Glomerular visceral epithelial cell (primary cell): ENCODE data around the gene SPRED3.

ENCODE experiments used
- DNase-seq: peaks from one replicate; pipeline ENCODE4 v3.0.0-alpha.2; 2016; ENCODE audit errors: extremely low spot score

The SPRED3 gene

DNA sequence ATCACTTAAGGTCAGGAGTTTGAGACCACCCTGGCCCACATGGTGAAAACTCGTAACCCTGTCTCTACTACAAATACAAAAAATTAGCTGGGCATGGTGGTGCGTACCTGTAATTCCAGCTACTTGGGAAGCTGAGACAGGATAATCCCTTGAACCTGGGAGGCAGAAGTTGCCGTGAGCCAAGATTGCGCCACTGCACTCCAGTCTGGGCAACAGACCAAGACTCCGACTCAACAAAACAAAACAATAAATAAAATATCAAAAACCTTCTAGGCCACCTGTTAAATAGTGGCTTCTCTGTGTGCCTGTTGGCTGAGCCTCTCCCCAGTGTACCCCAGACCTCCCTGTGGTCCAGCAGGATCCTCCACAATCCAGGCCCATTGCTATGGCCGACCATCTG lies 17.4 kb upstream of the SPRED3 start:
- no peak for DNase-seq

DNA sequence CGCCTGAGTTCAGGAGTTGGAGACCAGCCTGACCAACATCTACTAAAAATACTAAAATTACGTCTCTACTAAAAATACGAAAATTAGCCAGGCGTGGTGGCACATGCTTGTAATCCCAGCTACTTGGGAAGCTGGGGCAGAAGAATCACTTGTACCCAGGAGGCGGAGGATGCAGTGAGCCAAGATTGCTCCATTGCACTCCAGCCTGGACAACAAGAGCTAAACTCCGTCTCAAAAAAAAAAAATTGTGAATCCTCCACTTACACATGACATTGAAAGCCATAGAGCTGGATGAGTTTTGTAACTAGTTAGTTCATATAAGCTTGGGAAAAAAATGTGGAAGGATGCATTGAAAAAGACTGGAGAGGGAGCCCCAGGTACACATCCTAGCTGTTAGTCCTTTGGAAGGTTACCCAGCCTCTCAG lies 14.6 kb upstream of the SPRED3 start:
- DNase-seq, result no peak

DNA sequence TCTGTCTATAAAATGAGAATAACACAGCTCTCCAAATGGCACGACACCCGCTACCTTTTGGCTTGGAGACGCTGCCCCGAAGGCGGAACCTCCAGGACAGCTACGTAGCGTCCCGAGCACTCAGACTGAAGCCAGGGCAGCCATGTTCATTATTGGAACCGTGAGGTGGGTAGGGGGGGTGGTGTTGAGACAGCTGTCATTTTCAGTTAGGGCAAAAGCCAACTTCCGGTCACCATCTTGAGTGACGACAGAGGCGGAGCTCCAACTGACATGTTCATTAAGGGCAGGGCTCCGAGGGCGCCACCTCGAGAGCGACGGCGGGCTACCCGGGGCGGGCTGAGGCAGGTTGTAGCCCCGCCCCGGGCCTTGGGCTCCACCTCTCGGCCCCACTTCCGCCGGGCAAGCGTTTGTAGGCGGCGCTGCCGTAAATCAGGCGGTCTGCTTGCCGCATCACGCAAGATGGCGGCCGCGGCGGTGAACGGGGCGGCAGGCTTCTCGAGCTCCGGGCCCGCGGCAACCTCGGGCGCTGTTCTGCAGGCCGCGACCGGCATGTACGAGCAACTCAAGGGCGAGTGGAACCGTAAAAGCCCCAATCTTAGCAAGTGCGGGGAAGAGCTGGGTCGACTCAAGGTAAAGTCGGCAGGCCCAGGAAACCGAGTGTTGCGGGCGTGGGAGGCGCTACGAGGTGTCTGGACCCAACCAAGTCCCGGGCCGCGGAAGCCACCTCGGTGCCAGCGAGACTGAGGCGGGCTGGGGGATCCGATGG lies 14.0 kb upstream of the SPRED3 start, which contains the start of gene PSMD8:
Gene PSMD8, plus strand, starts transcription at position 240 of the 766 bp plus-strand sequence. Its CDS starts 31 bp downstream, at position 271.
- DNase-seq, result peak; percentile 99

DNA sequence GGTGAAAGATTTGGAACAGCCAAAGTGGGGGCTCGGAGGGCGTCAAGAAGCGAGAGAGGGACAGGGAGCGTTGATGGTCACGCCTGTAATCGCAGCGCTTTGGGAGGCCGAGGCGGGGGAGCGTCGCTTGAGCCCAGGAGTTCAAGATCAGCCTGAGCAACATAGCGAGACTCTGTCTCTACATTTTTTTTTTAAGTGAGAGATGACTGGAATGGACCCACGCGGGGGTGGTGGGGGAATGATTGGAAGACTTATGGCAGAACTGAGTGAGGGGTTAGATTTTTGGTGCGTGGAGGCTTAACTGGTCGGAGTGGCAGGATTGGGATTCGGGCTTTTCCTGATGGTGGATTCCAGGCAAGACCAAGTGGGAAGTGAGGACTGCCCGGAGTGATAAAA lies 13.4 kb upstream of the SPRED3 start:
- no peak for DNase-seq

DNA sequence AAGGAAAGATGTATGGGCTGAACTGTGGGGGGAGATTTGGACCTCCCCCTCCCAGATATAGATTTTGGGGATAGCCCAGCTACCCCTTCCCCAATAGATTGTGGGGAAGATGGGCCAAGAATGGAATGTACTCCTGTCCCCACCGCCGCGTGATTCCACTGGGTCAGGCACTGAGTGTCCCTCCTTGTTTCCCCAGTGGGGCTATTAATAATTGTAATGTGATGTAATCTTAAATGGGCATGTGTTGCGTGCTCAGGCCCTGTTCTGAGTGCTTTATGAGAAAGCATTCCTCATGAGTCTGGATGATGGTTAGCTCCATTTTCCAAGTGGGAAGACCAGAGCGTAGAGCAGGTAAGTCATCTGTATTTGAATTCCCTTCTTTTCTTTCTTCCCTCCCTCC lies 12.7 kb upstream of the SPRED3 start:
- DNase-seq, result peak; percentile 34

DNA sequence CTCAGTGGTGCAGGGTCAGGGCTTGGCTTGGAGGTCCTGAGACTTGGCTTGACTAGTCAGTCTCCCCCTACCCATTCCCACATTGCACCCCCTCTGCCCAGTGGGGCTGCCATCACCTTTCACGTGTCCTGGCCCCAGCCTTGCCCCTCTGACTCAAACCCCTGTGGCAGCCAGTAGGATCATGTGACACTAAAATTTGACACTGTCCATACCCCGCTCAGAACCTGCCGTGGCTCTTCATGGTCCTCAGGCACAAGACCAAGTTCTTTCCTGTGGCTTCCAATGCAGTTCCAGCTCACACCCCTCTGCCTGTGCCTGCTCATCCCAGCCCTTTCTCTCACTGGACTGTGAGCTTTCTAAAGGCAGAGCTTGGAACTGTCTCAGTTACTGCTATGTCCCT lies 11.9 kb upstream of the SPRED3 start:
- no peak for DNase-seq

DNA sequence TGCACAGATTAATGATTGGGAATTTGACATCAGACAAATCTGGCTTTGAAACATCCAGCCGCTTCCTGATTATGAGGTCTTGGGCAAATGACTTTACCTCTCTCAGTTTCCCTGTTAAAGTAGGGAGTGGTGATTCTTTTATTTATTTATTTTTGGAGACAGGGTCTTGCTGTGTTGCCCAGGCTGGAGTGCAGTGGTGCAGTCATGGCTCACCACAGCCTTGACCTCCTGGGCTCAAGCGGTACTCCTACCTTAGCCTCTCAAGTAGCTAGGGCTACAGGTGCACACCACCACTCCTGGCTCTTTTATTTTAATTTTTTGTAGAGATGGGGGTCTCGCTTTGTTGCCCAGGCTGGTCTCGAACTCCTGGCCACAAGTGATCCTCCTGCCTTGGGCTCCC lies 11.4 kb upstream of the SPRED3 start:
- DNase-seq, result no peak

DNA sequence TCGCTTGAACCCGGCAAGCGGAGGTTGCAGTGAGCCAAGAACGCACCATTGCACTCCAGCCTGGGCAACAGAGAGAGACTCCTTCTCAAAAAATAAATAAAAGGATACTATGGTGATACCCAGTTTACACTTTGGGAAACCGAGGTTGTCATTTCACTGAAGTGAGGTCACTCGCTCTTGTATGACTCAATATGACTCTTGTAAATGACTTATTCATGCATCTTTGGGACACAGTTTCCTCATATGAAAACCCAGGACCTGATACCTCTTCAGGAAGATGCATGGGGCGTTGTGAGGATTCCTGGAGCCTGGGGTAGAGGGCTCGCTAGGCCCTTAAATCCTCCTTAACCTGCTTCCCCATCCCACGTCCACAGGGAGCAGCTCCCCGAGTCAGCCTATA lies 9.6 kb upstream of the SPRED3 start:
- DNase-seq, result no peak

DNA sequence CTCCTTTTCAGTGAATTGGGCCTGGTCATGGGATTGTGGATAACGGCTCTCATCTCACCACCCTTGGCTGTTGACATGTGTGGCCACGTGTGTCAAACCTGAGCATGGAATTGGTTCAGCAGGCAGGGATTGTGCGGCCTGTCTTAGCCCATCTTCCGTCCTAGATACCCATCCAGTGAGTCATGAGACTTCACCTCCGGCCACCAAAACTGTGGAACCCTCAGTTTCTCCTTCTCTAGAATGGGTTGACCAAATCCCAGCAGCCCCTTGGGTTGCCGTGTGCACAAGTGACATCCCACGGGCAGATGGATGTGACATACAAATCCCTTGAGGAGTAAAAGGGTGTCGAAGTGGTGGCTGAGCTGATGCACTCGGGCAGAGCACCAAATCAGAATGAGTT lies 7.4 kb upstream of the SPRED3 start:
- no peak for DNase-seq

DNA sequence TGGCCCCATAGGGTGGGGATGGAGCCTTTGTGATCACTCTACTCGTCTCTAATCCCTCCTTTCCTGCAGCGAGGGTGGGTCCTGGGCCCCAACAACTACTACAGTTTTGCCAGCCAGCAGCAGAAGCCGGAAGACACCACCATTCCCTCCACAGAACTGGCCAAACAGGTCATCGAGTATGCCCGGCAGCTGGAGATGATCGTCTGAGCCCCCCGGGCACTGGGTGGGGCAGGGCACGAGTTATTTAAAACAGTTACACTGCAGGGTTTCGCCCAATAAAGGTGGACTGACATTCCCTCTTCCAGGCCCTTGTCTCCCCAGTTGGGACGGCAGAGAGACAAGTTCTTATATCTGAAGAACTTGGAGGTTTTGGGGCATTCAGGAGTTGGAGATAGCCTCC lies 5.3 kb upstream of the SPRED3 start:
- no peak for DNase-seq

DNA sequence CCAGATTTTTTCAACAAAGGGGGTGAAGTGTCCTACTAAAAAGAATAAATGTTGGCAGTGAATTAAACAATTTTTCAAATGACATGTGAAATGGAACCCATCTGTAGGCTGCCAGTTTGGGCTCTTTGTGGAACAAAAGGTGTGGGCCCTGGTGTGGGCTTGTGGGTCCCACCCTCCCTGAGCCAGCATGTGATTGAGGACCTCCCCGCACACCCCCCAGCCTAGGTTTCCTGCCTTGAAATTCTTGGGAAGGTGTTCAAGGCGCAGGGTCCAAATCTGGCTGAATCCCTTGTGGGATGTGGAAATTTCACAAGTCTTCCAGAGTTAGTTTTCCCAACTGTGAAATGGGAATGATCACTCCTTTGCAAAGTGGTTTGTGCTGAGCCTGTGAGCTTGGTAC lies 4.8 kb upstream of the SPRED3 start:
- DNase-seq, result no peak

DNA sequence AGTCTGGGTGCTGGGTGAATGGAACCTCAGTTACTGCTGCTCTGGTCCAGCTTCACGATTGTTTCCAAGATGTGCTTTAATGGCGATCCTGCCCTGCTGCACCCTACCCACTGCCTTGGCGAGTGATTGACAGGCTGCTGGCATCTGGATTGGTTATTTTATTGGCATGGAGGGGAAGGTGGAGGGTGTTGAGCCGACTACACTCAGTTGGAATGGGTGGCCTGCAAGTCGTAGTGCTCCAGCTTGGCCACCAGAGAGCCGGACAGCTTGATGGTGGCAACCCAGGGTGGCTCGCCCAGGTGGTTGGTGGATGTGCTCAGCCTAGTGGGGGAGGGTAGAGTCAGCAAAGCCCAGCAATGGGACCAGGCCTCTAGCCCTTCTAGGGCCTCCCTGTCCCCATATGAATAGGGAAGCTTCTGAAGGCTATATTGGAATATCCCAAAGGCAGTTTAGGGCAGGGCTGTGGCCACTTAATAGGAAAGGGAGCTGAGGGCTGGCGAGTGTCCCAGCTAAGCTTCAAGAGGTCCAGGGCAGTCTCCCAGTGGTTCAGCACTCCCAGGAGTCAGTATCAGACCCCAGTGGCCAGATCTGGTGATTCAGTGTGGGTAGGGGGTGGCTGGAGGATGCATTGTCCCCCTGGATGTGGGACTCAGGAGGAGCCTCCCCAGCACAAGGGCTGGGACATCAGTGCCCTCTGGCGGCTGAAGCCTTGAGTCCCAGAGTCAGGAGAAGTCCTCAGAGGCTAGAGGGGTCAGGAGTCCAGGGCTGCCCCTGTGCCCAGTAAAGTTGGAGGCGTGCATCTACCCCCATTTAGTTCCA lies 4.1 kb upstream of the SPRED3 start:
- no peak for DNase-seq

DNA sequence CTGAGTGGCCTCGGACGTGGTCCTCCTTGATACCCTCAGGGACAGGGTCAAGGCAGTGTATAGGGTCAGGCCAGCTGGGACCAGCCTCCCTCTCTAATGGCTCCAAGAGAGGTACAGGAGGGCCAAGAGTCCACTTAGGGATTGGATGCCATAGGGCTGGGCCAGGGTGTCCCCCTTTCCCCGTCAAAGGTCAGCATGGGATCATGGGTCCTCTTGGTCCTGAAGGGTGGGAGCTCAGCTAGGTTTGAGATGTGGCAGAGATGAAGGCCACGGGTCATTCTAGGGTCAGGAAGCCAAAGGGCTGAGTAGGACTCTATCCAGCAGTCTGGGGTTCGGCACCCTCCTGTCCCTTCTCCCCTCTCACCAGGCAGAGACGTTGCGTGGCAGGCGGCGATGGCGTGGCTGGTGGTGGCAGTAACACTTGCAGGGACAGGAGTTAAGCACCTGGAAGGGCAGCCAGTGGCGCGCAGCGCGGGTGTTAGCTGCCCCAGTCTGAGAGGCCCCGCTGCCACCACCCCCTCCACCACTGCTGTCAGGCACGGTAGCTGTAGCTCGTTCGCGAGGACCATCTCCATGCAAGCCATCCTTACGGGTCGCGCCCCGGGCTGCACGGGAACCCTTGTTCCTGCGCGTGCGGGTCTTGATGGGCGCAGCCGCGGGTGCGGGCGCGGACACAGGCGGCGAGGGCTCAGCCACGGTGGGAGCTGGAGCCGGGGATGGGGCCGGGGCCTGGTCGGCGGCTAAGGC lies 3.3 kb upstream of the SPRED3 start:
- no peak for DNase-seq

DNA sequence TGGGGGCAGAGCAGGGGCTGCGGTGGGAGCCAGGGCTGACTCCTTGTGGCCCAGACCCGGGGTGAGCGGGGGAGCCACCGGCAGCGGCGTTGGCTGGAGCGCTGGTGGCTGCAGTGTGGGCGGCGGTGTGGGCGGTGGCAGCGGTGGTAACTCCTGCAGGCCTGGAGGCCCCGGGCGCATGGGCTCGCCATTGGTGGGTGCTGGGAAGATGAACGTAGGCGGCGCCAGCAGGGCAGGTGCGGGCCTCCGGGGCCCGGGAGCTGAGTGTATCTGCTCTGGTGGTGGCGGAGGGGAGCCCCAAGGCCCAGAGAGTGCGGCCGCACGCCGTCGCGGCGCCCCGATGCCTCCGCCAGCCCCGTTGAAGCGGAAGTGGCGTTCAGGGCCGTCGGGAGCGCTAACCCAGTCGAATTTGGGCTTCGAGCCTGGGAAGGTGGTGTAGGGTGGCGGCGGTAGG lies 2.7 kb upstream of the SPRED3 start:
- no peak for DNase-seq

DNA sequence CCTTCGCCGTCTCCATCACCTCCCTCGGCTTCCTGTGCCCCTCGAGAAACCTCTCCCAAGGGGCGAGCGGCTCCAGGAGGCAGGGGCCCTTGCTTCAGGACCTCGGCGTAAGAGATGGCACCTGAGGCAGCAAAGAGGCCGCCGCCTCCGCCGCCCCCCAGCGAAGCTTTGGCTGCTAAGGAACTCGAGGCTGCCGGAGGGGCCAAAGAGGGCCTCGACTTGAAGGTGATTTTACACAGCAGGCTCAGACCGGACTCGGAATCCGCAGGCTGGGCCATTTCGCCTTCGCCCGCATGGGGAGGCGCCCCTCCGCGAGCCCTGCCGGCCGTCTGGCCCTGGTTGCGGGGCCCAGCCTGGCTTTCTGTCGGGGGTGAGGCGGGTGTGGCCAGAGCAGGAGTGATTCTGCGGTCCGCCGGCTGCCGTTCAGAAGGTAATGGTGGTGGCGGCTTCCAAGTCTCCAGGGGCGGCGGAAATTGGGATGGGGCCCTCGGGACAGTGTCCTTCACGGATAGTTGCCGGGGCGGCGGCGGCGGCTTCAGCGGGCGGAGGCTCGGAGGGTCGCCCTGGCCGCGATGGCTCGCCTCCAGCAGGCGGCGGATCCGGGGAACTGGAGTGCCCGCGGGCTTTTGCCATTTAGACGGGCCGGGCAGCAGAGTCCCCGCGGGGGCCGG lies 2.1 kb upstream of the SPRED3 start:
- DNase-seq, result no peak

DNA sequence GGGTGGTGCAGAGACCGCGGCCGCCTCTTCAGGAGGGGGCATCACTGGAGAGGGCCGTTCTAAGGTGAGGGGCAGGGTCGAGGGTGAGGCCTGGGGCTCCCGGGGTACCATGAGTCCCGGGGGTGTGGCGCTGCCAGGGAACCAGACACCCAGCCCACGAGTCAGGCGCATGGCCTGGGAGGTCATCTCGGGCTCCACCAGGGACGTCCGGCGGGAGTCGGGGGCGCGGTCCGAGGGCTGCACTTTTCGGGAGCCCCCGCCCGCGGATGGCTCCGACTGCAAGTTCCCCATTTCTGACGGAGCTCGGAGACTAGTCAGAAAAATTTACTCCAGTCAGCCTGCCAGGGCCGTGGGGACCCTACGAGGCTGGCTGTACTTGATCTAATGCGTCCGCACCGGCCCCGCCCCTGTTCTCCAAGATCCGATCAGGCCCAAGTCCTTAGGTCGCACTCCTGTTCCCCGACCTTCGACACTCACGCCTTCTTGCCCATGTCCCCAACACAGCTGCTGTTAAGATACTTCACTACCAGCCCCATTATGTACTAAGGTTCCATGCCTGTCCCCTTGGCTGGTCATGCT lies 1.4 kb upstream of the SPRED3 start:
- DNase-seq, result no peak

DNA sequence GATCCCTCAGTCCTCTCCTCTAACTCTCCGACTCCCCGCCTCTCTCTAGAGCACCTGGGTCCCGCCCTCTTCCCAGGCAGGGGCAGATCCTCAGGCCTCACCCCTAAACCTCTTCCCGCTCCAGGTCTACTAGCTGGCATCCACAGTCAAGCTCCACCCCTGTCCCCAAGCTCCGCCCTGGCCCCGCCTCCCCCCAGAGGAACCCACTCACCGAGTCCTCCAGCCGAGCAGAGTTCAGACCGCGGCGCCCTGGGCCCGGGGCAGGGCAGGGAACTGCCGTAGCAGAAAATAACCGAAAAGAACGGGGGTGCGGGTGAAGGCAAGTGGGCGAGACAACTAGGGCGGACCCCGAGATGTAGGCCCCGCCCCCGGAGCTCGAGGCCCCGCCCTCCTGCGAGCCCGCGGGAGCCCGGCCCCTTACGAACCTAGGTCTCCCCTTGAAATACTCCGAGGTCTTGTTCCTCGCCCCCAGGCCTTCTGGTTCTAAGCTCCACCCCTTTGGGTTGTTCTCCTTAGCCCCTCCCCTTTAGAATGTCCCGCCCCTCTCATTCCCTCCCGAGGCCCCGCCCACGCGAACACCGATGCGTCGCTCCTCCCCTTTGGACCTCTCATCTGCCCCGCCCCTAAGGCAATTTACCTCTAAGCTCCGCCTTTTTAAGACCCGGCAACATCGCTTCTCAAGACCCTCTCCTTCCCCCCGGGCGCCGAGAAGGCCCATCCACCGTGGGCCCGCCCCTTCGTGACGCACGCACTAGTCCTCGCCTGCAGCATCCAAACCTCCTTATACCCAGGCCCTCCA lies 748 bp upstream of the SPRED3 start, which contains the start of gene GGN:
Gene GGN, minus strand, starts transcription at position 485 of the 799 bp plus-strand sequence. CDS start 773 bp downstream, outside the sequence.
- peak; percentile 93 for DNase-seq

DNA sequence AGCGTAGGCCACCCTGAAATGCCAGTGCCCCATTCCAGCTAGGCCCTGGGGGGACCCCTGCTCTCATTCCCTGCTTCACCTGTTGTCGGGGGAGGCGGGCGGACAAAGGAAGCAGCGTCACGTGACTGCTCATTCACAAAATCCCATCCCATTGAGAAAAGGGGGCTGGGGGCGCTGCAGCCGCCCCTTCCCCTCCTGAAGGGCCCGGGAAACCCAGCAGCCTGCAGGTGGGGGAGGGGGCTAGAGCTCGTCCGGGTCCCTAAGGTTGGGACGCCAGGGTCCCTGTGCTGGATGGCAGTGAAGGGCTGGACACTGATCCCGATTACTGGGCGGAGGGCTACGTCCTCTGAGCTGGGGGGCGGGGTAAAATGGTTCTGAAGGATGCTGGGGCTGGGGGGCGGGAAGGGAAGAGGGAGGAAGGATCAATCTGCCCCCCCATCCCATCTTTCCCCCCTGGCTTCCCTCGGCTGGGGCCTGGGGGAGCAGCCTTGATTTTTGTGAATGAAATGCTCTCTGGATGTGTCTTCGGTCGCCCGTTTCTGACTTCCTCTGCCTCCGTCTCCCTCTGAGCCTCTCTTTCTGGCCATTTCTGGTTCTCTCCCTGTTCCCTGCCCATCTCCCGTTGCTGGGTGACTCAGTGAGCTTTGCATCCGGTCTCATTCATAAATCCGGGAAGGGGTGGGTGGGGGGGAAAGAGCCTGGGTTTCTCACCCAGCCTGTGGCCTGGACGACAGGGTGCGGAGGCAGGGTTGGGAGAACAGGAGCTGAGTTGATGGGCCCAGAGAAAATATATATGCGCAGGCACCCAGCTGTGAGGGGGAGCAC lies 816 bp downstream of the SPRED3 start:
- peak; percentile 76 for DNase-seq
